AG09309 (cell line): ENCODE data around the gene PLBD1.

Source experiments
- DNase-seq: peaks from one replicate; pipeline ENCODE4 v3.0.0-alpha.2; 2010; ENCODE audit warnings: low read depth
- H3K4me3 ChIP-seq: 2 replicates; pipeline ENCODE4 v1.5.1; 2011; ENCODE audit warnings: mild to moderate bottlenecking, low read depth, low read length, moderate library complexity; ENCODE audit not compliant: control insufficient read depth
- CTCF ChIP-seq: IDR thresholded peaks from 2 replicates; pipeline ENCODE4 v1.5.1; 2011; ENCODE audit warnings: mild to moderate bottlenecking, low read depth, low read length, inconsistent platforms; ENCODE audit not compliant: insufficient read depth, control insufficient read depth; ENCODE audit errors: missing control alignments

The PLBD1 gene

GRCh38 chr12:14607568-14607967 lies 39.9 kb upstream of the PLBD1 start:
- no peak overlapping the region for H3K4me3 ChIP-seq
- no peak for DNase-seq
- no peak for TF ChIP-seq CTCF

- no peak overlapping the region for H3K4me3 ChIP-seq
- no peak for DNase-seq
- no peak for TF ChIP-seq CTCF
Measured at GRCh38 chr12:14605401-14605989, 37.8 kb upstream of the PLBD1 start.

- DNase-seq: no peak
- no peak overlapping the region for H3K4me3 ChIP-seq
- no peak for TF ChIP-seq CTCF
Measured at GRCh38 chr12:14601692-14602478, 34.2 kb upstream of the PLBD1 start.

- no peak for DNase-seq
- no peak overlapping the region for H3K4me3 ChIP-seq
- TF ChIP-seq CTCF: no peak
Measured at GRCh38 chr12:14597480-14597879, 29.8 kb upstream of the PLBD1 start.

GRCh38 chr12:14591719-14592118 lies 24.0 kb upstream of the PLBD1 start:
- no peak for DNase-seq
- H3K4me3 ChIP-seq: no peak overlapping the region
- TF ChIP-seq CTCF: no peak

GRCh38 chr12:14589169-14590004 lies 21.7 kb upstream of the PLBD1 start:
- no peak for TF ChIP-seq CTCF
- DNase-seq: no peak
- no peak overlapping the region for H3K4me3 ChIP-seq
